Measurements from ENCODE around the gene HPCAL4. TPM values are rescaled to one million over a fixed set of nuclear protein-coding genes. Genes with fewer than 3 reads are reported as not detected.

Gene HPCAL4
- total RNA-seq, 1 donor from 2014 or later: 0.49 TPM

DNA sequence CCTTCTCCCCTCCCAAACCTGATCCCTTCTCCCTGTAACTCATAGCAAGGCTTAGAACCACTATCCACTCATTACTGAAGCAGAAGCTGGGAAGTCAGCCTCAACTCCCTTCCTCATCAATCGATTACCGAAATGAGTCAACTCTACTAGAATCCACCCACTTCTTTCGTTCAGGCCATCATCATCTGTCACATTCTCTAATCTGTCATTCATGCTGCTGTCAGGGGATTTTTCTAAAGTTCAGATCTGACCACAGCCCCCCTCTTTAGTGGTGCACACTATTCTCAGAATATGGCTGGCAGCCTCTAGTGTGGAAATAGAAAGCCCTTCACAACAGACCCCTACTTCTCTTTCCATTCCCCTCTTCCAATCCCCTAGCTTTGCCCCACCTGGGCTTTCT lies 24.5 kb downstream of the HPCAL4 start:
- no peak overlapping the region for H3K4me3 ChIP-seq
- TF ChIP-seq POLR2AphosphoS5 (IDR thresholded peaks at IDR 0.05; ENCODE audit: insufficient read depth in 1 of 2, low read depth in 1 of 2) (no peak), POLR2A (IDR thresholded peaks at IDR 0.05) (no peak)
- TF ChIP-seq, protein P1, sequence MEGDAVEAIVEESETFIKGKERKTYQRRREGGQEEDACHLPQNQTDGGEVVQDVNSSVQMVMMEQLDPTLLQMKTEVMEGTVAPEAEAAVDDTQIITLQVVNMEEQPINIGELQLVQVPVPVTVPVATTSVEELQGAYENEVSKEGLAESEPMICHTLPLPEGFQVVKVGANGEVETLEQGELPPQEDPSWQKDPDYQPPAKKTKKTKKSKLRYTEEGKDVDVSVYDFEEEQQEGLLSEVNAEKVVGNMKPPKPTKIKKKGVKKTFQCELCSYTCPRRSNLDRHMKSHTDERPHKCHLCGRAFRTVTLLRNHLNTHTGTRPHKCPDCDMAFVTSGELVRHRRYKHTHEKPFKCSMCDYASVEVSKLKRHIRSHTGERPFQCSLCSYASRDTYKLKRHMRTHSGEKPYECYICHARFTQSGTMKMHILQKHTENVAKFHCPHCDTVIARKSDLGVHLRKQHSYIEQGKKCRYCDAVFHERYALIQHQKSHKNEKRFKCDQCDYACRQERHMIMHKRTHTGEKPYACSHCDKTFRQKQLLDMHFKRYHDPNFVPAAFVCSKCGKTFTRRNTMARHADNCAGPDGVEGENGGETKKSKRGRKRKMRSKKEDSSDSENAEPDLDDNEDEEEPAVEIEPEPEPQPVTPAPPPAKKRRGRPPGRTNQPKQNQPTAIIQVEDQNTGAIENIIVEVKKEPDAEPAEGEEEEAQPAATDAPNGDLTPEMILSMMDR (IDR thresholded peaks at IDR 0.05): no peak
- DNase-seq (ENCODE audit: extremely low spot score in 2 of 2): no peak
- peaks cover 8% of the 10 kb centered on the region for H3K4me1 ChIP-seq
- no peaks in the 10 kb centered on the region for H3K36me3 ChIP-seq
- no peaks in the 10 kb centered on the region for H3K27me3 ChIP-seq
- intact Hi-C loops (cut with DNase I): no loop called here
- no peaks in the 10 kb centered on the region for H3K9me3 ChIP-seq
- no peak overlapping the region for H3K27ac ChIP-seq

DNA sequence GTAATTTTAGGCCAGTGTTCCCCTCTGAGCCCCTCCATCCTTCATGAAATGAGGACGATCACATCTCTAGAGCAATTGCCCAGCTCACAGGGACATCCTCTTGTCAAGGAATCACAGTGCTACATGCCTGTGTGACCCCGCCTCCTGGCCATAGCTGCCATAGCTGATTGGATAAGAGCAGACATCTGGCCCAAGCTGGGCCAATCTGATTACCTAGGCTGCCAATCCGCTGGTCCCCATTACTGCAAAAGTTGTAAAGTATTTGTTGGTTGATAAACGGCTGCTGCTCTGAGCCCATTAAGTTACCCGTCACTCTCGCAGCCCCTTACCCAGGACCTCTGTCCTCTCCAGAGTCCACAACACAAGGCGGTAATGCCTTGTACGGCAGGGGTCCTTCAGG lies 27.7 kb downstream of the HPCAL4 start:
- Histone ChIP-seq H3K27ac (no peak overlapping the region), H3K36me3 (no peaks in the 10 kb centered on the region), H3K4me1 (no peaks in the 10 kb centered on the region), H3K9me3 (no peaks in the 10 kb centered on the region), H3K4me3 (no peak overlapping the region), H3K27me3 (no peaks in the 10 kb centered on the region)
- DNase-seq (ENCODE audit: extremely low spot score in 2 of 2): no peak
- intact Hi-C loops (cut with DNase I): no loop called here
- TF ChIP-seq, protein P1 (IDR thresholded peaks at IDR 0.05): no peak
- no peak for TF ChIP-seq POLR2A (IDR thresholded peaks at IDR 0.05)
- no peak for TF ChIP-seq POLR2AphosphoS5 (IDR thresholded peaks at IDR 0.05; ENCODE audit: insufficient read depth in 1 of 2, low read depth in 1 of 2)

DNA sequence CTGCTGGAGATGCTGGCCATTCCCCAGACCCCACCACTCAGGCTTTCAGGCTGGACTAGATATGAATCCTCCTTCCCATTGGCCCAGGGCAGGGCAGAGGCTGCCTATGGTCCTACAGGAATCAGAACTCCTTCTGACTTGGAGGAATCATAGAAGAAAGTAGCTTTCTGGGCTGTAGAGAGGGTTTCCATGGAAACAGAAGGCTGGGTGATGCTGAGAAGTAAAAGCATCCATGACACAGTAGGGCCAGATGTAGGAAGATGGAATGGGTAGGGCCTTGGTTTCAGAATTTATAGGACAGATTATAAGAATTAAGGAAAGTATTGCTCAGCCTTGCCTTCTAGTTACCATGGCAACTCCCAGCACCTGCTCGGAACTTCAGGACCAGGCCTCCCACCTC lies 28.4 kb downstream of the HPCAL4 start:
- H3K4me1 ChIP-seq: no peaks in the 10 kb centered on the region
- intact Hi-C loops (cut with DNase I): no loop called here
- TF ChIP-seq POLR2AphosphoS5 (IDR thresholded peaks at IDR 0.05; ENCODE audit: insufficient read depth in 1 of 2, low read depth in 1 of 2): no peak
- TF ChIP-seq, protein P1 (IDR thresholded peaks at IDR 0.05): no peak
- no peak for TF ChIP-seq POLR2A (IDR thresholded peaks at IDR 0.05)
- H3K36me3 ChIP-seq: no peaks in the 10 kb centered on the region
- no peaks in the 10 kb centered on the region for H3K9me3 ChIP-seq
- H3K27ac ChIP-seq: no peak overlapping the region
- H3K4me3 ChIP-seq: no peak overlapping the region
- no peak for DNase-seq (ENCODE audit: extremely low spot score in 2 of 2)
- no peaks in the 10 kb centered on the region for H3K27me3 ChIP-seq

DNA sequence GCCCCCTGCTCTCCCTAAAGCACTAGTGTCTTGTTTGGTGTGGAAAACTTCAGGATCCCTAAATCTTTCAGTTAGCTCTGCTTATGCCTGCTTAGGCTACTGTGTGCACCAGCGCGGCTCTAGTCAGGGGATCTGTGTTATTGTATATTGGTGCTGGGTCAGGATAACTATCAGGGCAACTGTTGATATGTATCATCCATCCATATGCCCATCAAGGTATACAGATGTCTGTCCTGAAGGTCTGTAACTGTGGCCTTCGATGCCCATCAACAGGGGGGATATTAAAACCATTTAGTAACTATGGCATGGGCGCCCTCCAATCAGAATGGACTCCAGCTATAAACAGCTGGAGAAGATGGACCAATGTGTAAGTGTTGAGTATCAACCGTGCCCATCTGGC lies 31.7 kb downstream of the HPCAL4 start:
- no peaks in the 10 kb centered on the region for H3K27me3 ChIP-seq
- no peak for TF ChIP-seq POLR2AphosphoS5 (IDR thresholded peaks at IDR 0.05; ENCODE audit: insufficient read depth in 1 of 2, low read depth in 1 of 2)
- TF ChIP-seq POLR2A (IDR thresholded peaks at IDR 0.05): no peak
- TF ChIP-seq, protein P1 (IDR thresholded peaks at IDR 0.05): no peak
- H3K4me1 ChIP-seq: no peaks in the 10 kb centered on the region
- no peaks in the 10 kb centered on the region for H3K36me3 ChIP-seq
- H3K9me3 ChIP-seq: no peaks in the 10 kb centered on the region
- H3K27ac ChIP-seq: no peak overlapping the region
- intact Hi-C loops (cut with DNase I): no loop called here
- no peak for DNase-seq (ENCODE audit: extremely low spot score in 2 of 2)
- no peak overlapping the region for H3K4me3 ChIP-seq

DNA sequence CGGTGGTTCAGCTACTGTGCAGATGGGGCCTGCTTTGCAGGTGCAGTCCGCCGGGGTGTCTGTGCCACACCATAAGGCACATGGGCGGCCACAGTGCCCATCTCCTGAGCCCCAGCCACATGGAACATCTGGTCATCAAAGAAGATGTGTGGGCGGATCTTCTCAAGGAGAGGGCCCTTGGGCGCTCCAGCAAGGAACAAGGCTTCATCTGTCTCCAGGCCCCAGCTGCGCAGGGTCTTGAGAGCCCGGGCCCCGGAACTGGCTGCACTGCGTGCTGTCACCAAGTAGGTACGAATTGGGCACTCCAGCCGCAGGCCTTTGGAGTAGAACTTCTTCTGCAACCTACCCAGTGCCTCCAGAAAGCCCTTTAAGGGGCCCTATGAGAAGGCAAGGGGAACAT lies 32.1 kb downstream of the HPCAL4 start:
- H3K27me3 ChIP-seq: no peaks in the 10 kb centered on the region
- no peak for DNase-seq (ENCODE audit: extremely low spot score in 2 of 2)
- H3K4me3 ChIP-seq: no peak overlapping the region
- no peak for TF ChIP-seq POLR2AphosphoS5 (IDR thresholded peaks at IDR 0.05; ENCODE audit: insufficient read depth in 1 of 2, low read depth in 1 of 2)
- TF ChIP-seq, protein P1 (IDR thresholded peaks at IDR 0.05): no peak
- no peak for TF ChIP-seq POLR2A (IDR thresholded peaks at IDR 0.05)
- no peaks in the 10 kb centered on the region for H3K36me3 ChIP-seq
- H3K4me1 ChIP-seq: no peaks in the 10 kb centered on the region
- no peaks in the 10 kb centered on the region for H3K9me3 ChIP-seq
- H3K27ac ChIP-seq: no peak overlapping the region
- intact Hi-C loops (cut with DNase I): no loop called here

Data from vagina (tissue), 2 donors.